GM12801 (cell line): ENCODE results near the gene ANAPC5.

Source experiments
- CTCF ChIP-seq: IDR thresholded peaks from one replicate; pipeline ENCODE4 v1.5.1; 2011; ENCODE audit warnings: control low read depth; ENCODE audit not compliant: insufficient read length; ENCODE audit errors: extremely low read depth

The ANAPC5 gene

GRCh38 chr12:121290410-121290809 is 61.8 kb downstream of the ANAPC5 start:
- TF ChIP-seq CTCF: no peak

GRCh38 chr12:121289962-121290361 is 62.2 kb downstream of the ANAPC5 start:
- TF ChIP-seq CTCF: no peak

GRCh38 chr12:121288986-121289385 is 63.2 kb downstream of the ANAPC5 start:
- TF ChIP-seq CTCF: no peak

GRCh38 chr12:121288158-121288845 is 63.9 kb downstream of the ANAPC5 start:
- TF ChIP-seq CTCF: no peak

GRCh38 chr12:121287267-121287954 is 64.8 kb downstream of the ANAPC5 start:
- TF ChIP-seq CTCF: no peak

- TF ChIP-seq CTCF: no peak
Observed at GRCh38 chr12:121285856-121286255, 66.4 kb downstream of the ANAPC5 start.

GRCh38 chr12:121284551-121285390 is 67.4 kb downstream of the ANAPC5 start:
- TF ChIP-seq CTCF: no peak
